Trophoblast cell (in vitro differentiated cells and primary cell): Measurements from ENCODE around the gene B3GNT5.
A peak's percentile ranks its signal among the peaks of the same experiment; 100 is the strongest.

Experiments
- DNase-seq, 2 donors: peaks; one replicate each; pipeline ENCODE4 v3.0.0-alpha.2; 2016
- H2AFZ ChIP-seq: 2 replicates; pipeline ENCODE4 v1.6.1; 2013; ENCODE audit warnings: low read length, moderate library complexity, mild to moderate bottlenecking; ENCODE audit not compliant: insufficient read depth, poor library complexity
- H2AK5ac ChIP-seq: 2 replicates; pipeline ENCODE4 v1.6.1; 2013; ENCODE audit warnings: mild to moderate bottlenecking, low read length
- H2BK120ac ChIP-seq: 2 replicates; pipeline ENCODE4 v1.6.1; 2013; ENCODE audit warnings: low read length, mild to moderate bottlenecking, moderate library complexity; ENCODE audit not compliant: insufficient read depth, poor library complexity
- H2BK12ac ChIP-seq: 2 replicates; pipeline ENCODE4 v1.6.1; 2013; ENCODE audit warnings: mild to moderate bottlenecking, low read length, moderate library complexity
- H2BK5ac ChIP-seq: 2 replicates; pipeline ENCODE4 v1.6.1; 2013; ENCODE audit warnings: low read length, low read depth, moderate library complexity, mild to moderate bottlenecking; ENCODE audit not compliant: poor library complexity
- H3K14ac ChIP-seq: 2 replicates; pipeline ENCODE4 v1.6.1; 2013; ENCODE audit warnings: mild to moderate bottlenecking, low read length
- H3K18ac ChIP-seq: 2 replicates; pipeline ENCODE4 v1.6.1; 2013; ENCODE audit warnings: mild to moderate bottlenecking, low read length
- H3K23ac ChIP-seq: 2 replicates; pipeline ENCODE4 v1.6.1; 2013; ENCODE audit warnings: low read length
- H3K27ac ChIP-seq: 2 replicates; pipeline ENCODE4 v1.5.1; 2013; ENCODE audit warnings: low read depth, mild to moderate bottlenecking, inconsistent platforms, low read length, moderate library complexity
- H3K27me3 ChIP-seq: 2 replicates; pipeline ENCODE4 v1.6.1; 2013; ENCODE audit warnings: inconsistent platforms, mild to moderate bottlenecking, low read length, moderate library complexity; ENCODE audit not compliant: insufficient read depth
- H3K36me3 ChIP-seq, 2 experiments: 1 replicate in 1 of 2; 2 replicates in 1 of 2; pipeline ENCODE4 v1.6.1; 2013; ENCODE audit warnings: low read length in 2 of 2, mild to moderate bottlenecking in 2 of 2, moderate library complexity in 1 of 2; ENCODE audit not compliant: insufficient read depth in 2 of 2, control insufficient read depth in 1 of 2
- H3K4ac ChIP-seq: 2 replicates; pipeline ENCODE4 v1.6.1; 2013; ENCODE audit warnings: low read depth, mild to moderate bottlenecking, low read length, moderate library complexity
- H3K4me1 ChIP-seq, 2 experiments: 1 replicate in 1 of 2; 2 replicates in 1 of 2; pipeline ENCODE4 v1.6.1; 2013; ENCODE audit warnings: low read length in 2 of 2, mild to moderate bottlenecking in 2 of 2, moderate library complexity in 1 of 2; ENCODE audit not compliant: insufficient read depth in 2 of 2, control insufficient read depth in 1 of 2
- H3K4me2 ChIP-seq: 2 replicates; pipeline ENCODE4 v1.6.1; 2013; ENCODE audit warnings: inconsistent platforms, mild to moderate bottlenecking, low read length, moderate library complexity
- H3K4me3 ChIP-seq: 2 replicates; pipeline ENCODE4 v1.5.1; 2013; ENCODE audit warnings: mild to moderate bottlenecking, low read depth, low read length, inconsistent platforms
- H3K79me1 ChIP-seq: one replicate; pipeline ENCODE4 v1.6.1; 2013; ENCODE audit warnings: low read length
- H3K79me2 ChIP-seq: 2 replicates; pipeline ENCODE4 v1.6.1; 2013; ENCODE audit warnings: low read length, mild to moderate bottlenecking; ENCODE audit not compliant: control insufficient read depth, insufficient read depth, poor library complexity
- H3K9ac ChIP-seq: 2 replicates; pipeline ENCODE4 v1.6.1; 2013; ENCODE audit warnings: mild to moderate bottlenecking, low read length
- H3K9me3 ChIP-seq: 2 replicates; pipeline ENCODE4 v1.6.1; 2013; ENCODE audit warnings: low read depth, mild to moderate bottlenecking, control low read depth, inconsistent platforms, low read length; ENCODE audit not compliant: insufficient read depth
- H4K12ac ChIP-seq: 2 replicates; pipeline ENCODE4 v1.6.1; 2013; ENCODE audit warnings: low read depth, mild to moderate bottlenecking, low read length, moderate library complexity
- H4K8ac ChIP-seq: 2 replicates; pipeline ENCODE4 v1.6.1; 2013; ENCODE audit warnings: low read depth, mild to moderate bottlenecking, low read length, moderate library complexity
- H4K91ac ChIP-seq: one replicate; pipeline ENCODE4 v1.6.1; 2013; ENCODE audit warnings: low read depth, mild to moderate bottlenecking, low read length, moderate library complexity
- WGBS: extraction: QIAGEN DNeasy Blood & Tissue Kit; methylation state at CpG from one replicate; pipeline ENCODE4 v1.1.7; 2013; ENCODE audit warnings: missing lambda C conversion rate; ENCODE audit not compliant: insufficient read length, insufficient coverage; ENCODE audit errors: extremely low coverage; 5-methylcytosine and 5-hydroxymethylcytosine counted together

Gene B3GNT5

GRCh38 chr3:183249006-183249718, 3.9 kb upstream of the B3GNT5 start:
- no peak overlapping the region for H3K4ac ChIP-seq
- no peak overlapping the region for H3K14ac ChIP-seq
- no peak overlapping the region for H3K4me2 ChIP-seq
- H3K4me3 ChIP-seq: no peak overlapping the region
- H3K9ac ChIP-seq: no peak overlapping the region
- H3K27ac ChIP-seq: no peak overlapping the region
- H3K79me1 ChIP-seq: peaks cover 10% of the 10 kb centered on the region
- H4K8ac ChIP-seq: no peak overlapping the region
- no peak overlapping the region for H2BK5ac ChIP-seq
- WGBS: no CpG with 5 or more reads among the region's 6 CpGs
- H3K9me3 ChIP-seq: no peaks in the 10 kb centered on the region
- no peak for DNase-seq
- H2BK120ac ChIP-seq: no peak overlapping the region
- no peak overlapping the region for H3K23ac ChIP-seq
- H4K12ac ChIP-seq: no peak overlapping the region
- H2AK5ac ChIP-seq: no peak overlapping the region
- no peak overlapping the region for H2AFZ ChIP-seq
- H4K91ac ChIP-seq: no peak overlapping the region
- peaks cover 0 to 3% of the 10 kb centered on the region in 2 experiments for H3K4me1 ChIP-seq
- peaks cover 9% of the 10 kb centered on the region for H3K79me2 ChIP-seq
- no peak overlapping the region for H2BK12ac ChIP-seq
- H3K36me3 ChIP-seq: no peaks in the 10 kb centered on the region
- no peaks in the 10 kb centered on the region for H3K27me3 ChIP-seq
- H3K18ac ChIP-seq: no peak overlapping the region

GRCh38 chr3:183252118-183252782, 803 bp upstream of the B3GNT5 start:
- Histone ChIP-seq H2BK120ac (no peak overlapping the region), H3K9ac (no peak overlapping the region), H3K27ac (no peak overlapping the region), H2BK5ac (no peak overlapping the region), H3K27me3 (no peaks in the 10 kb centered on the region), H2AFZ (no peak overlapping the region), H3K4me1 (peaks cover 0 to 3% of the 10 kb centered on the region in 2 experiments), H3K36me3 (no peaks in the 10 kb centered on the region), H3K14ac (no peak overlapping the region), H3K4me2 (no peak overlapping the region), H2AK5ac (no peak overlapping the region), H3K4me3 (no peak overlapping the region), H2BK12ac (no peak overlapping the region), H4K12ac (no peak overlapping the region), H3K4ac (no peak overlapping the region), H4K91ac (no peak overlapping the region), H3K79me2 (peaks cover 13% of the 10 kb centered on the region), H3K18ac (no peak overlapping the region), H3K9me3 (no peaks in the 10 kb centered on the region), H3K23ac (no peak overlapping the region), H3K79me1 (peaks cover 15% of the 10 kb centered on the region), H4K8ac (no peak overlapping the region)
- DNase-seq: no peak
- WGBS: no CpG with 5 or more reads among the region's 5 CpGs

- peak overlapping the region; percentile 94 for H2BK120ac ChIP-seq
- peak overlapping the region; percentile 73 for H4K12ac ChIP-seq
- peak overlapping the region; percentile 86 for H3K14ac ChIP-seq
- H3K4ac ChIP-seq: peak overlapping the region; percentile 97
- WGBS: no CpG with 5 or more reads among the region's 111 CpGs
- H3K4me1 ChIP-seq: peaks cover 0 to 3% of the 10 kb centered on the region in 2 experiments
- H2AFZ ChIP-seq: peak overlapping the region; percentile 94
- H3K36me3 ChIP-seq: peaks cover 0 to 1% of the 10 kb centered on the region in 2 experiments
- DNase-seq: peak; percentile 12 to 56
- H3K27me3 ChIP-seq: no peaks in the 10 kb centered on the region
- peak overlapping the region; percentile 97 for H4K8ac ChIP-seq
- H3K79me2 ChIP-seq: peaks cover 13% of the 10 kb centered on the region
- peak overlapping the region; percentile 2 for H3K23ac ChIP-seq
- H2AK5ac ChIP-seq: peak overlapping the region; percentile 11
- H2BK5ac ChIP-seq: peak overlapping the region; percentile 81
- peak overlapping the region; percentile 79 for H3K27ac ChIP-seq
- peak overlapping the region; percentile 97 for H3K18ac ChIP-seq
- peak overlapping the region; percentile 97 for H4K91ac ChIP-seq
- peak overlapping the region; percentile 73 for H2BK12ac ChIP-seq
- H3K9ac ChIP-seq: peak overlapping the region; percentile 96
- H3K4me2 ChIP-seq: peak overlapping the region; percentile 96
- peak overlapping the region; percentile 94 for H3K4me3 ChIP-seq
- H3K9me3 ChIP-seq: no peaks in the 10 kb centered on the region
- H3K79me1 ChIP-seq: peaks cover 15% of the 10 kb centered on the region
Measured at GRCh38 chr3:183253528-183254486, 754 bp downstream of the B3GNT5 start.
